WTC11 (cell line): ENCODE results near the gene CEP250. TPM values are rescaled to one million over a fixed set of nuclear protein-coding genes. Genes with fewer than 3 reads are reported as not detected.

Experiments used
- ATAC-seq: fragments of 200-7000 bp; cut with Tn5 transposase; 2 replicates; pipeline ENCODE4 v1.10.0; 2021; ENCODE audit warnings: mild to moderate bottlenecking, moderate library complexity
- CTCF ChIA-PET: fragments of 300-600 bp; sonication (Branson Sonifier 250); formaldehyde crosslinking; loops from one replicate; lab custom pipeline; 2021; ENCODE audit warnings: antibody characterized with exemption; lab: Charles Lee
- POLR2A ChIA-PET: fragments of 350-600 bp; sonication (Branson Sonifier 250); formaldehyde crosslinking; loops from one replicate; lab custom pipeline; 2021; ENCODE audit warnings: antibody characterized with exemption; lab: Charles Lee
- DNase-seq: peaks from one replicate; pipeline ENCODE4 v3.0.0; 2021; ENCODE audit warnings: low spot score
- H3K27ac Mint-ChIP-seq: 2 replicates; pipeline ENCODE4 v1.8.0; 2021; ENCODE audit warnings: mixed read lengths
- H3K27me3 Mint-ChIP-seq: 2 replicates; pipeline ENCODE4 v1.8.0; 2021; ENCODE audit warnings: low read depth, mild to moderate bottlenecking, moderate library complexity, mixed read lengths
- H3K36me3 Mint-ChIP-seq: 2 replicates; pipeline ENCODE4 v1.8.0; 2021; ENCODE audit warnings: mixed read lengths
- H3K4me1 Mint-ChIP-seq: 2 replicates; pipeline ENCODE4 v1.8.0; 2022; ENCODE audit warnings: mixed read lengths
- H3K4me3 Mint-ChIP-seq: 2 replicates; pipeline ENCODE4 v1.8.0; 2021; ENCODE audit warnings: mild to moderate bottlenecking, moderate library complexity, mixed read lengths
- H3K9me3 Mint-ChIP-seq: 2 replicates; pipeline ENCODE4 v1.8.0; 2021; ENCODE audit warnings: mixed read lengths
- ETV6 ChIP-seq: sonication (generic); formaldehyde crosslinking; IDR thresholded peaks from 2 replicates; pipeline ENCODE4 v1.8.1; 2022; ENCODE audit warnings: mild to moderate bottlenecking, missing genetic modification reagents
- FOXJ3 ChIP-seq: sonication (generic); formaldehyde crosslinking; IDR thresholded peaks from 2 replicates; pipeline ENCODE4 v1.9.0; 2021; ENCODE audit warnings: missing genetic modification reagents, mild to moderate bottlenecking, borderline replicate concordance
- GTF2I ChIP-seq: fragments of 250-450 bp; sonication (Bioruptor Pico); conservative IDR thresholded peaks from 2 replicates; pipeline ENCODE4 v1.4.0; 2021; ENCODE audit warnings: mild to moderate bottlenecking
- IRF2 ChIP-seq: sonication (generic); formaldehyde crosslinking; IDR thresholded peaks from 2 replicates; pipeline ENCODE4 v1.8.0; 2022; ENCODE audit warnings: low read depth, missing genetic modification reagents, borderline replicate concordance
- KAT7 ChIP-seq: sonication (generic); formaldehyde crosslinking; IDR thresholded peaks from 2 replicates; pipeline ENCODE4 v1.8.1; 2023; ENCODE audit warnings: missing genetic modification reagents, mild to moderate bottlenecking, borderline replicate concordance
- RELA ChIP-seq: sonication (generic); formaldehyde crosslinking; IDR thresholded peaks from 2 replicates; pipeline ENCODE4 v1.8.1; 2022; ENCODE audit warnings: missing genetic modification reagents, mild to moderate bottlenecking, borderline replicate concordance
- TCF7 ChIP-seq: sonication (generic); formaldehyde crosslinking; IDR thresholded peaks from 2 replicates; pipeline ENCODE4 v1.8.0; 2022; ENCODE audit warnings: mild to moderate bottlenecking, low read depth, missing genetic modification reagents, moderate library complexity
- TEAD1 ChIP-seq: sonication (generic); formaldehyde crosslinking; IDR thresholded peaks from 2 replicates; pipeline ENCODE4 v1.8.0; 2022; ENCODE audit warnings: mild to moderate bottlenecking, missing genetic modification reagents
- ZNF138 ChIP-seq: sonication (generic); formaldehyde crosslinking; conservative IDR thresholded peaks from 2 replicates; pipeline ENCODE4 v1.8.1; 2022; ENCODE audit warnings: mild to moderate bottlenecking, moderate library complexity, missing genetic modification reagents
- ZNF263 ChIP-seq: sonication (generic); formaldehyde crosslinking; IDR thresholded peaks from 2 replicates; pipeline ENCODE4 v1.8.1; 2022; ENCODE audit warnings: low read depth, mild to moderate bottlenecking, moderate library complexity, missing genetic modification reagents
- ZNF317 ChIP-seq: sonication (generic); formaldehyde crosslinking; IDR thresholded peaks from 2 replicates; pipeline ENCODE4 v1.8.1; 2023; ENCODE audit warnings: low read depth, mild to moderate bottlenecking, moderate library complexity, missing genetic modification reagents, borderline replicate concordance
- total RNA-seq: library from RNA; stranded (reverse); gene quantifications from 3 replicates; pipeline ENCODE4 v1.2.3, GENCODE V29; 2021
- TF ChIP-seq, protein P1 (sequence below): sonication (generic); formaldehyde crosslinking; IDR thresholded peaks from 2 replicates; pipeline ENCODE4 v1.8.1; 2022; ENCODE audit warnings: low read depth, mild to moderate bottlenecking, moderate library complexity, missing genetic modification reagents, borderline replicate concordance
- TF ChIP-seq, protein P2 (sequence below): sonication (generic); formaldehyde crosslinking; IDR thresholded peaks from 2 replicates; pipeline ENCODE4 v1.8.1; 2022; ENCODE audit warnings: mild to moderate bottlenecking, missing genetic modification reagents, moderate library complexity, borderline replicate concordance
- TF ChIP-seq, protein P3 (sequence below): sonication (generic); formaldehyde crosslinking; IDR thresholded peaks from 2 replicates; pipeline ENCODE4 v1.8.0; 2022; ENCODE audit warnings: mild to moderate bottlenecking, missing genetic modification reagents
- TF ChIP-seq, protein P4 (sequence below): sonication (generic); formaldehyde crosslinking; IDR thresholded peaks from 2 replicates; pipeline ENCODE4 v1.8.1; 2023; ENCODE audit warnings: mild to moderate bottlenecking, missing genetic modification reagents, moderate library complexity
- TF ChIP-seq, protein P5 (sequence below): sonication (generic); formaldehyde crosslinking; IDR thresholded peaks from 2 replicates; pipeline ENCODE4 v1.8.1; 2022; ENCODE audit warnings: missing genetic modification reagents, borderline replicate concordance
- TF ChIP-seq, protein P6 (sequence below): fragments of 250-450 bp; sonication (Bioruptor Pico); conservative IDR thresholded peaks from 2 replicates; pipeline ENCODE4 v1.9.0; 2021; ENCODE audit warnings: mild to moderate bottlenecking
- TF ChIP-seq, protein P7 (sequence below): fragments of 200-600 bp; IDR thresholded peaks from 2 replicates; pipeline ENCODE4 v1.8.0; 2022; ENCODE audit warnings: antibody characterized with exemption
- TF ChIP-seq, protein P8 (sequence below): fragments of 250-450 bp; sonication (Bioruptor Pico); IDR thresholded peaks from 2 replicates; pipeline ENCODE4 v2.1.2; 2022; ENCODE audit warnings: mild to moderate bottlenecking, moderate library complexity

Gene CEP250
- total RNA-seq, 1 experiment from 2014 or later: 63.1 TPM

DNA sequence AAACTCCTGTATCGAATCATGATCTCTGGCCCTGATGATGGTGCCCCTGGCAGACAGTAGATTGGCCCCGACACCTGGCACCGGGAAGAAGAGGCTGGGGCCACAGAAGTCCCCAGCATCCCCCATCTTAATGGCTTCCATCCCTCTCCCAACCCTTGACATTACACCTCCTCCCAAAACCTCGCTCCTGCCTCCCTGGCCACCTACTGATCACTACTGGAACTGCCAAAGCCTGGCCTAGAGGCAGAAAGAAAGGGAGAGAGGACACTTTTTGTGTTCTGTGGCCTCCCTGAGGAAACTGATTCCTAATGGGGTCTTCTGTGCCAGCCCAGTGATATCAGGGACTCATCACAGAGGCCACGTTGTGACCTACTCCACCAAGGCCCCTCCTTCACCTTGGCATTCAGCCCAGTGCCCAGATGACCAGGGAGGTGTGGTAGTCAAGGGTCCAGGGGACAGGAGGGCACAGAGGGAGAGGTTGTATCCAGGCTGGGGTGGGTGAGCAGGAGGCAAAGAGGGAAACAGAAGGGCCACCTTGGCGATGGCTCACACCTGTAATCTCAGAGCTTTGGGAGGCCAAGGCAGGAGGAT is 68.0 kb downstream of the CEP250 start:
- H3K9me3 Mint-ChIP-seq: peaks cover 18% of the 10 kb centered on the region

DNA sequence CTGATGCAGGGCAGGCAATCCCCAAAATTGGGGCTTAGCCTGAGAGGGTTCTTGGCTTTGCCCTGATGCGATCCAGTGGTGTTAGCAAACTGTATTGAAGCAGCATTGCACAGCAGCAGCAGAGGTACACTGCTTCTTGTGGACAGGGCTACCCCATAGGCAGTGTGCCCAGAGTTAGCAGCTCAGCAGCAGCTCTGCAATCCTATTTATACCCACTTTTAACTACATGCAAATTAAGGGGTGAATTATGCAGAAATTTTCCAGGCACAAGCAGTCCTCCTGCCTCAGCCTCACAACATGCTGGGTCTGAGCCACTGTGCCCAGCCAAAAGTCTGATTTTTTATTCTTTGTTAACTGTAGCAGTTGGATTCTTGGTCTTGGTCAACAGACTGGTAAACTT is 70.2 kb downstream of the CEP250 start:
- H3K4me3 Mint-ChIP-seq: no peak overlapping the region
- no peaks in the 10 kb centered on the region; the same call in 1 of the 2 replicates for H3K27me3 Mint-ChIP-seq
- H3K9me3 Mint-ChIP-seq: peaks cover 18% of the 10 kb centered on the region
- CTCF ChIA-PET: interaction anchor here (0.9 kb wide), 1 partner anchor 18 kb away, joined by 3 read pairs; no protein-coding TSS in a partner anchor
- H3K36me3 Mint-ChIP-seq: peaks cover 4% of the 10 kb centered on the region; the same call in 1 of the 2 replicates
- no peak for DNase-seq
- H3K4me1 Mint-ChIP-seq: no peaks in the 10 kb centered on the region
- no peak for TF ChIP-seq TCF7
- no peak for TF ChIP-seq ZNF263 (CRISPR knock-in tag)
- TF ChIP-seq, protein P1, sequence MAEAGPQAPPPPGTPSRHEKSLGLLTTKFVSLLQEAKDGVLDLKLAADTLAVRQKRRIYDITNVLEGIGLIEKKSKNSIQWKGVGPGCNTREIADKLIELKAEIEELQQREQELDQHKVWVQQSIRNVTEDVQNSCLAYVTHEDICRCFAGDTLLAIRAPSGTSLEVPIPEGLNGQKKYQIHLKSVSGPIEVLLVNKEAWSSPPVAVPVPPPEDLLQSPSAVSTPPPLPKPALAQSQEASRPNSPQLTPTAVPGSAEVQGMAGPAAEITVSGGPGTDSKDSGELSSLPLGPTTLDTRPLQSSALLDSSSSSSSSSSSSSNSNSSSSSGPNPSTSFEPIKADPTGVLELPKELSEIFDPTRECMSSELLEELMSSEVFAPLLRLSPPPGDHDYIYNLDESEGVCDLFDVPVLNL (CRISPR knock-in tag): no peak
- TF ChIP-seq, protein P2, sequence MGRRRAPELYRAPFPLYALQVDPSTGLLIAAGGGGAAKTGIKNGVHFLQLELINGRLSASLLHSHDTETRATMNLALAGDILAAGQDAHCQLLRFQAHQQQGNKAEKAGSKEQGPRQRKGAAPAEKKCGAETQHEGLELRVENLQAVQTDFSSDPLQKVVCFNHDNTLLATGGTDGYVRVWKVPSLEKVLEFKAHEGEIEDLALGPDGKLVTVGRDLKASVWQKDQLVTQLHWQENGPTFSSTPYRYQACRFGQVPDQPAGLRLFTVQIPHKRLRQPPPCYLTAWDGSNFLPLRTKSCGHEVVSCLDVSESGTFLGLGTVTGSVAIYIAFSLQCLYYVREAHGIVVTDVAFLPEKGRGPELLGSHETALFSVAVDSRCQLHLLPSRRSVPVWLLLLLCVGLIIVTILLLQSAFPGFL (CRISPR knock-in tag): no peak
- no peak for TF ChIP-seq FOXJ3 (CRISPR knock-in tag)
- TF ChIP-seq TEAD1 (CRISPR knock-in tag): no peak
- no peak for TF ChIP-seq GTF2I (CRISPR knock-in tag)
- TF ChIP-seq, protein P3, sequence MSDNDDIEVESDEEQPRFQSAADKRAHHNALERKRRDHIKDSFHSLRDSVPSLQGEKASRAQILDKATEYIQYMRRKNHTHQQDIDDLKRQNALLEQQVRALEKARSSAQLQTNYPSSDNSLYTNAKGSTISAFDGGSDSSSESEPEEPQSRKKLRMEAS (CRISPR knock-in tag): no peak
- TF ChIP-seq, protein P4, sequence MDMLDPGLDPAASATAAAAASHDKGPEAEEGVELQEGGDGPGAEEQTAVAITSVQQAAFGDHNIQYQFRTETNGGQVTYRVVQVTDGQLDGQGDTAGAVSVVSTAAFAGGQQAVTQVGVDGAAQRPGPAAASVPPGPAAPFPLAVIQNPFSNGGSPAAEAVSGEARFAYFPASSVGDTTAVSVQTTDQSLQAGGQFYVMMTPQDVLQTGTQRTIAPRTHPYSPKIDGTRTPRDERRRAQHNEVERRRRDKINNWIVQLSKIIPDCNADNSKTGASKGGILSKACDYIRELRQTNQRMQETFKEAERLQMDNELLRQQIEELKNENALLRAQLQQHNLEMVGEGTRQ (CRISPR knock-in tag): no peak
- no peak for TF ChIP-seq ZNF317
- TF ChIP-seq RELA: no peak
- TF ChIP-seq ZNF138 (CRISPR knock-in tag): no peak
- TF ChIP-seq, protein P5, sequence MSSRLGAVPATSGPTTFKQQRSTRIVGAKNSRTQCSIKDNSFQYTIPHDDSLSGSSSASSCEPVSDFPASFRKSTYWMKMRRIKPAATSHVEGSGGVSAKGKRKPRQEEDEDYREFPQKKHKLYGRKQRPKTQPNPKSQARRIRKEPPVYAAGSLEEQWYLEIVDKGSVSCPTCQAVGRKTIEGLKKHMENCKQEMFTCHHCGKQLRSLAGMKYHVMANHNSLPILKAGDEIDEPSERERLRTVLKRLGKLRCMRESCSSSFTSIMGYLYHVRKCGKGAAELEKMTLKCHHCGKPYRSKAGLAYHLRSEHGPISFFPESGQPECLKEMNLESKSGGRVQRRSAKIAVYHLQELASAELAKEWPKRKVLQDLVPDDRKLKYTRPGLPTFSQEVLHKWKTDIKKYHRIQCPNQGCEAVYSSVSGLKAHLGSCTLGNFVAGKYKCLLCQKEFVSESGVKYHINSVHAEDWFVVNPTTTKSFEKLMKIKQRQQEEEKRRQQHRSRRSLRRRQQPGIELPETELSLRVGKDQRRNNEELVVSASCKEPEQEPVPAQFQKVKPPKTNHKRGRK (CRISPR knock-in tag): no peak
- TF ChIP-seq ETV6: no peak
- TF ChIP-seq, protein P6, sequence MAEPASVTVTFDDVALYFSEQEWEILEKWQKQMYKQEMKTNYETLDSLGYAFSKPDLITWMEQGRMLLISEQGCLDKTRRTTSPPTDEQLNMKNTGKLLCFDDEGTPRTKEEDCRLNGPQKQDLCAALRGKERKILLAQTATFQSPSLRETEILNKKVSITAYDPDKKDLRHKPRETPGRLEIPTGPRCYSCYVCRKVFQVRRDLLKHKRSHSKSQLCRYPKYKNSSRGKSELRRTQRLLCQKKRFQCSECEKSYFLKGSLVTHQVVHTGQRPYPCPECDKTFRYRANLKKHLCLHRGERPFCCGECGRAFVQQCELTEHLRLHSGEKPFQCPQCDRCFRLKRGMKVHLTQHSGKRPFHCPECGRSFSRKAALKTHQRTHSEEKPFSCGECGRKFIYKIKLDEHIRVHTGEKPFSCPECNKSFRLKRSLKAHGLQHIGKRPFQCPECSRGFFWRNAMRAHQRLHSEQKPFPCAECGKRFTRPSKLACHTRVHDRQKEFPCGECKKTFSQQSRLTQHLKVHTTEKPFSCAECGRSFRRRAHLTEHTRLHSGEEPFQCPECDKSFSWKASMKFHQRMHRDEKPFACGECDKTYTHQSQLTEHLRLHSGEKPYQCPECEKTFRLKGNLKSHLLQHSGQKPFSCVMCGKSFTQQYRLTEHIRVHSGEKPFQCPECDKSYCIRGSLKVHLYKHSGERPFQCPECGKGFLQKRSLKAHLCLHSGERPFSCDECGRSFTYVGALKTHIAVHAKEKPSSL (CRISPR knock-in tag): no peak
- POLR2A ChIA-PET: no interaction called here
- H3K27ac Mint-ChIP-seq: no peak overlapping the region
- ATAC-seq: no peak

More for the DNA sequence above, 68.0 kb downstream of the CEP250 start:
- no peak overlapping the region for H3K4me3 Mint-ChIP-seq
- CTCF ChIA-PET: no interaction called here
- H3K4me1 Mint-ChIP-seq: no peaks in the 10 kb centered on the region
- no peak overlapping the region for H3K27ac Mint-ChIP-seq
- H3K27me3 Mint-ChIP-seq: no peaks in the 10 kb centered on the region; the same call in 1 of the 2 replicates
- H3K36me3 Mint-ChIP-seq: peaks cover 4% of the 10 kb centered on the region; the same call in 1 of the 2 replicates
- DNase-seq: peak; percentile 69
- no peak for TF ChIP-seq KAT7 (CRISPR knock-in tag)
- TF ChIP-seq, protein P7, sequence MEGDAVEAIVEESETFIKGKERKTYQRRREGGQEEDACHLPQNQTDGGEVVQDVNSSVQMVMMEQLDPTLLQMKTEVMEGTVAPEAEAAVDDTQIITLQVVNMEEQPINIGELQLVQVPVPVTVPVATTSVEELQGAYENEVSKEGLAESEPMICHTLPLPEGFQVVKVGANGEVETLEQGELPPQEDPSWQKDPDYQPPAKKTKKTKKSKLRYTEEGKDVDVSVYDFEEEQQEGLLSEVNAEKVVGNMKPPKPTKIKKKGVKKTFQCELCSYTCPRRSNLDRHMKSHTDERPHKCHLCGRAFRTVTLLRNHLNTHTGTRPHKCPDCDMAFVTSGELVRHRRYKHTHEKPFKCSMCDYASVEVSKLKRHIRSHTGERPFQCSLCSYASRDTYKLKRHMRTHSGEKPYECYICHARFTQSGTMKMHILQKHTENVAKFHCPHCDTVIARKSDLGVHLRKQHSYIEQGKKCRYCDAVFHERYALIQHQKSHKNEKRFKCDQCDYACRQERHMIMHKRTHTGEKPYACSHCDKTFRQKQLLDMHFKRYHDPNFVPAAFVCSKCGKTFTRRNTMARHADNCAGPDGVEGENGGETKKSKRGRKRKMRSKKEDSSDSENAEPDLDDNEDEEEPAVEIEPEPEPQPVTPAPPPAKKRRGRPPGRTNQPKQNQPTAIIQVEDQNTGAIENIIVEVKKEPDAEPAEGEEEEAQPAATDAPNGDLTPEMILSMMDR: peak; percentile 40
- TF ChIP-seq IRF2 (CRISPR knock-in tag): no peak
- TF ChIP-seq, protein P8, sequence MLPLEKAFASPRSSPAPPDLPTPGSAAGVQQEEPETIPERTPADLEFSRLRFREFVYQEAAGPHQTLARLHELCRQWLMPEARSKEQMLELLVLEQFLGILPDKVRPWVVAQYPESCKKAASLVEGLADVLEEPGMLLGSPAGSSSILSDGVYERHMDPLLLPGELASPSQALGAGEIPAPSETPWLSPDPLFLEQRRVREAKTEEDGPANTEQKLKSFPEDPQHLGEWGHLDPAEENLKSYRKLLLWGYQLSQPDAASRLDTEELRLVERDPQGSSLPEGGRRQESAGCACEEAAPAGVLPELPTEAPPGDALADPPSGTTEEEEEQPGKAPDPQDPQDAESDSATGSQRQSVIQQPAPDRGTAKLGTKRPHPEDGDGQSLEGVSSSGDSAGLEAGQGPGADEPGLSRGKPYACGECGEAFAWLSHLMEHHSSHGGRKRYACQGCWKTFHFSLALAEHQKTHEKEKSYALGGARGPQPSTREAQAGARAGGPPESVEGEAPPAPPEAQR (CRISPR knock-in tag): 0 out of 2 replicates have a peak, but pooled peaks have one; percentile 27
- ATAC-seq: peak; percentile 97
- POLR2A ChIA-PET: no interaction called here
